Ovary (tissue), 9 donors: ENCODE measurements around the gene KIF1A. TPM values are rescaled to one million over a fixed set of nuclear protein-coding genes. Genes with fewer than 3 reads are reported as not detected.

Experiments used
- DNase-seq, 5 donors: peaks; one replicate each; pipeline ENCODE4 v3.0.0-alpha.2; 2019 to 2020
- H3K27ac ChIP-seq, 2 donors: fragments of 200-600 bp; one replicate each; pipeline versions ENCODE4 v1.5.1 to v1.8.0; 2019 to 2022
- H3K27me3 ChIP-seq: fragments of 200-600 bp; one replicate; pipeline ENCODE4 v1.8.0; 2022
- H3K36me3 ChIP-seq: fragments of 200-600 bp; sonication (generic); one replicate; pipeline ENCODE4 v1.5.1; 2019
- H3K4me1 ChIP-seq: one replicate; pipeline ENCODE4 v1.8.1; 2013; ENCODE audit warnings: mild to moderate bottlenecking, moderate library complexity; ENCODE audit not compliant: insufficient read depth
- H3K4me3 ChIP-seq: fragments of 200-600 bp; sonication (generic); one replicate; pipeline ENCODE4 v1.5.1; 2017
- H3K9me3 ChIP-seq, 2 donors: fragments of 200-600 bp in 1 of 2; sonication (generic) in 1 of 2; one replicate each; pipeline versions ENCODE4 v1.5.1 to v1.8.1; 2013 to 2019; ENCODE audit warnings: mild to moderate bottlenecking in 1 of 2, moderate library complexity in 1 of 2
- EP300 ChIP-seq: sonication (generic); formaldehyde crosslinking; IDR thresholded peaks from one replicate; pipeline ENCODE4 v1.6.1; 2017; ENCODE audit warnings: antibody characterized with exemption
- POLR2A ChIP-seq: fragments of 450-650 bp; IDR thresholded peaks from one replicate; pipeline ENCODE4 v1.6.1; 2017; ENCODE audit warnings: antibody characterized with exemption, mild to moderate bottlenecking, moderate library complexity
- WGBS, 3 donors: extraction: QIAGEN DNeasy Blood & Tissue Kit in 1 of 3; methylation state at CpG; one replicate each; pipeline versions ENCODE4 v1.1.5 to v1.1.7; 2013 to 2017; 5-methylcytosine and 5-hydroxymethylcytosine counted together
- intact Hi-C, 4 donors: fragments of 100-400 bp; cut with DNase I; formaldehyde crosslinking; loops; one replicate each; pipeline versions ENCODE4 v1.11.0 to v1.15.1; 2022 to 2023
- polyA plus RNA-seq, 2 donors: library from polyadenylated mRNA; stranded (reverse); fragments of 200-250 nt in 1 of 2; fragments of 350-450 nt in 1 of 2; fragmentation: Illumina TruSeq in 1 of 2; extraction: RNeasy Lipid Tissue Mini Kit (QIAGEN cat#74804) in 1 of 2; gene quantifications; one replicate each; pipeline ENCODE4 v1.2.3, GENCODE V29; 2013 to 2014
- total RNA-seq, 7 donors: library from RNA; depleted of rRNA in 2 of 7; stranded (reverse); fragments of >200 nt in 2 of 7; fragmentation: NEBNext Ultra II Directional in 3 of 7; extraction: Animal tissue kit (Norgen Biotek cat#: 25700) in 3 of 7; gene quantifications; one replicate each; pipeline versions ENCODE4 v1.1.0 to v1.2.4, GENCODE V29; 2016 to 2023
- TF ChIP-seq, protein P1 (sequence below), 3 donors: fragments of 450-650 bp in 2 of 3; fragments of 200-600 bp in 1 of 3; IDR thresholded peaks; one replicate each; pipeline versions ENCODE4 v1.5.1 to v1.8.0; 2016 to 2022; ENCODE audit warnings: antibody characterized with exemption in 3 of 3, mild to moderate bottlenecking in 1 of 3
- donor health status: DM: no; HTN: no; CAD: no; lungs with moderate emphysema.
- donor health status: DM: no; HTN: no; CAD: no.
- donor health status: Bipolar disorder and iron deficiency.
- donor health status: DM: yes; HTN: yes; CAD: no.
- donor health status: DM: no; HTN: no; CAD: no.
- donor health status: DM: yes; HTN: yes; CAD: no.

The KIF1A gene
- total and polyA plus RNA-seq, 9 donors = 0.48 to 4.4 (median 1.2) TPM

GRCh38 chr2:240822280-240822847 lies 2.3 kb upstream of the KIF1A start:
- WGBS, 3 donors = 84 to 91% (median 89%) methylated on average over 4 of the region's 4 CpGs
- peaks cover 1% of the 10 kb centered on the region for H3K4me1 ChIP-seq
- H3K4me3 ChIP-seq = no peak overlapping the region
- DNase-seq = no peak
- H3K27ac ChIP-seq = no peak overlapping the region
- no peaks in the 10 kb centered on the region for H3K27me3 ChIP-seq
- intact Hi-C loops = no loop called here
- peaks cover 0 to 4% of the 10 kb centered on the region in 2 donors for H3K9me3 ChIP-seq
- no peaks in the 10 kb centered on the region for H3K36me3 ChIP-seq
- TF ChIP-seq EP300 (no peak), POLR2A (no peak)
- TF ChIP-seq, protein P1, sequence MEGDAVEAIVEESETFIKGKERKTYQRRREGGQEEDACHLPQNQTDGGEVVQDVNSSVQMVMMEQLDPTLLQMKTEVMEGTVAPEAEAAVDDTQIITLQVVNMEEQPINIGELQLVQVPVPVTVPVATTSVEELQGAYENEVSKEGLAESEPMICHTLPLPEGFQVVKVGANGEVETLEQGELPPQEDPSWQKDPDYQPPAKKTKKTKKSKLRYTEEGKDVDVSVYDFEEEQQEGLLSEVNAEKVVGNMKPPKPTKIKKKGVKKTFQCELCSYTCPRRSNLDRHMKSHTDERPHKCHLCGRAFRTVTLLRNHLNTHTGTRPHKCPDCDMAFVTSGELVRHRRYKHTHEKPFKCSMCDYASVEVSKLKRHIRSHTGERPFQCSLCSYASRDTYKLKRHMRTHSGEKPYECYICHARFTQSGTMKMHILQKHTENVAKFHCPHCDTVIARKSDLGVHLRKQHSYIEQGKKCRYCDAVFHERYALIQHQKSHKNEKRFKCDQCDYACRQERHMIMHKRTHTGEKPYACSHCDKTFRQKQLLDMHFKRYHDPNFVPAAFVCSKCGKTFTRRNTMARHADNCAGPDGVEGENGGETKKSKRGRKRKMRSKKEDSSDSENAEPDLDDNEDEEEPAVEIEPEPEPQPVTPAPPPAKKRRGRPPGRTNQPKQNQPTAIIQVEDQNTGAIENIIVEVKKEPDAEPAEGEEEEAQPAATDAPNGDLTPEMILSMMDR (IDR thresholded peaks at IDR 0.05) = no peak

DNA sequence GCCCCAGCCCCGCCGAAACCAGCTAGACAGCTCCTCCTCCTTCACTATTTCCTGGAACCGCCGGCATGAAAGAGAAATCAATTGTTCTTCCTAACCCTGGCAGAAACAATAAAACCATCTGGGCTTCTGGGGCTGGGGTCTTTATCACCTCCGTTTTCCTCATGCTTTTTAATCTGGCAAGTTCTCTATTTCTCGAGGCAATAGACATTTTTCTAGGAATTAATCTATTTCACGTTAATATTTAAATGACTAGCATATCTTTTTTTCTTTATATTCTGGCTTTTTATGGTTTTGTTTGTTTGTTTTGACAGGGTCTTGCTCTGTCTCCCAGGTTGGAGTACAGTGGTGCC lies 1.4 kb upstream of the KIF1A start:
- intact Hi-C loops = no loop called here
- Histone ChIP-seq H3K27me3 (no peaks in the 10 kb centered on the region), H3K36me3 (no peaks in the 10 kb centered on the region), H3K9me3 (peaks cover 0 to 4% of the 10 kb centered on the region in 2 donors), H3K4me1 (peaks cover 1% of the 10 kb centered on the region), H3K4me3 (no peak overlapping the region), H3K27ac (no peak overlapping the region)
- WGBS, 3 donors = 18 to 24% (median 23%) methylated on average over 7 of the region's 7 CpGs
- no peak for DNase-seq
- TF ChIP-seq POLR2A (no peak), EP300 (no peak)
- TF ChIP-seq, protein P1 (IDR thresholded peaks at IDR 0.05) = no peak

DNA sequence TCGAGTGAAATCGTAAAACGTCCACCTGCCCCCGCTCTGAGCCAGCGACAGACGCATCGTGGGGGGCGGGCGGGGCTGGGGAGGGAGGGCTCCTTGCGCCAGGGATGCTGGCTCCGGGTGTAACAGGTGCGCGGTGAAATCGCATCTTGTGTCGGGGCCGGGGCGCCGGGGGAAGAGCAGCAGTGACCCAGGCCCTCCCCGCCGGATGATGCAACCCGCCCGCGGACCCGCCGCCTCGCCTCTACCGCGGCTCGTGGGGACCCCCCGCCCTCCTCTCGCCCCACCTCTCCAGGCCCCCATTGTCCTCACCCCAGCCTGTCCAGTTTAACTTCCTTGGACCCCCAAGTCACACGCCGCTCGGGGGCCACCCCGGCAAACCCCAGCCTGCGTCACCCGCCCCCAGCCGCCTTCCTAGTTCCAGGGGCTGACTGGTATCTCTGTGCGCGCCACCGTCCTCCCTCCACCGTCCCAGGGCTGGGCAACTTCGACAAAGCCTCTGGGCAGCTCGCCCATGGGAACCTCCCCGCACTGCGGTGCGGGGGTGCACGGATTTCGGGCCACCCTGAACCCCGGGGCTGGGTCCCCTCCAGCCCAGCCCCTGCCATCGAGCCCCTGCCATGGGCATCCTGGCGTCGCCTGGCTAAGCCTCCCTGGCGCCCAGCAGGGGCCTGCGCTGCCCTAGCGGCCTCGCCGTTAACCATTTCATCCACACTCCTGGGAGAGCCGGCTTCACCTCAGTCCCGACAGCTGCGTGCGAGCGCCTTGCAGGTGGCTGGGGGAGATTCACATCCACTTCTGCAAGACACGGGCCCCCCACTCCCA lies 799 bp upstream of the KIF1A start:
- WGBS, 3 donors = 1 to 3% (median 1%) methylated on average over 50 to 64 of the region's 64 CpGs
- DNase-seq = no peak
- Histone ChIP-seq H3K27me3 (no peaks in the 10 kb centered on the region), H3K9me3 (peaks cover 0 to 4% of the 10 kb centered on the region in 2 donors), H3K27ac (no peak overlapping the region), H3K4me1 (peaks cover 1% of the 10 kb centered on the region), H3K36me3 (no peaks in the 10 kb centered on the region), H3K4me3 (no peak overlapping the region)
- intact Hi-C loops = no loop called here
- TF ChIP-seq EP300 = no peak
- no peak for TF ChIP-seq POLR2A
- TF ChIP-seq, protein P1 (IDR thresholded peaks at IDR 0.05) = no peak

GRCh38 chr2:240819126-240819857 lies 727 bp downstream of the KIF1A start:
- intact Hi-C loops = no loop called here
- Histone ChIP-seq H3K27me3 (no peaks in the 10 kb centered on the region), H3K4me1 (peaks cover 1% of the 10 kb centered on the region), H3K9me3 (peaks cover 0 to 4% of the 10 kb centered on the region in 2 donors), H3K4me3 (no peak overlapping the region), H3K36me3 (no peaks in the 10 kb centered on the region), H3K27ac (no peak overlapping the region)
- 0 to 2% (median 1%) methylated on average over 38 to 81 of the region's 81 CpGs for WGBS, 3 donors
- TF ChIP-seq, protein P1 (IDR thresholded peaks at IDR 0.05) = no peak
- TF ChIP-seq POLR2A = no peak
- DNase-seq = peak in 1 of 5 donors; percentile 16
